GM12878 (cell line): ENCODE measurements around the gene P2RX1. TPM values are rescaled to one million over a fixed set of nuclear protein-coding genes. Genes with fewer than 3 reads are reported as not detected.

ENCODE experiments used
- ATAC-seq: fragments of 200-7000 bp; cut with Tn5 transposase; 3 replicates; pipeline ENCODE4 v1.9.1; 2020; ENCODE audit warnings: mild to moderate bottlenecking, moderate library complexity
- BruUV-seq: library from RNA; stranded (reverse); fragments of 400-500 nt; replicated peaks from 2 replicates; lab custom pipeline; 2021; lab: Mats Ljungman, UMichigan
- CTCF ChIA-PET: fragments of 300-600 bp; sonication (Branson Sonifier 250); formaldehyde crosslinking; extraction: SDS; loops from one replicate; lab custom pipeline; 2021; ENCODE audit warnings: inconsistent platforms; lab: Yijun Ruan, JAX
- POLR2A ChIA-PET: fragments of 350-600 bp; formaldehyde crosslinking; extraction: SDS; loops from one replicate; lab custom pipeline; 2021; ENCODE audit warnings: inconsistent platforms; lab: Charles Lee
- RAD21 ChIA-PET: fragments of 300-600 bp; sonication (Branson Sonifier 250); formaldehyde crosslinking; loops from one replicate; lab custom pipeline; 2023; ENCODE audit warnings: antibody characterized with exemption; ENCODE audit not compliant: unreplicated experiment; lab: Charles Lee
- SMC1A ChIA-PET: fragments of 300-600 bp; sonication (Branson Sonifier 250); formaldehyde crosslinking; loops from one replicate; lab custom pipeline; 2023; ENCODE audit not compliant: unreplicated experiment, uncharacterized antibody; lab: Charles Lee
- DNase-seq: peaks from one replicate; pipeline ENCODE4 v3.0.0-alpha.2; 2011; ENCODE audit warnings: low read depth, low spot score
- FAIRE-seq: peaks from 3 replicates; lab custom pipeline; 2011; peaks lifted over from hg19 to GRCh38; lab: Jason Lieb, UNC
- H2AFZ ChIP-seq: 2 replicates; pipeline ENCODE4 v1.6.0; 2011; ENCODE audit warnings: low read depth, low read length, control low read depth; ENCODE audit not compliant: control insufficient read depth
- H3K27ac ChIP-seq: 2 replicates; pipeline ENCODE4 v1.5.1; 2011; ENCODE audit warnings: control low read depth; ENCODE audit not compliant: control insufficient read depth, insufficient read depth
- H3K27me3 ChIP-seq, 2 experiments: replicated peaks in 1 of 2; 2 replicates each; pipeline versions ENCODE4 v1.6.0 to v1.6.1; 2011; ENCODE audit warnings: low read length in 1 of 2; ENCODE audit not compliant: control insufficient read depth in 2 of 2, insufficient read depth in 2 of 2
- H3K36me3 ChIP-seq, 2 experiments: 2 replicates each; pipeline ENCODE4 v1.5.1; 2011; ENCODE audit warnings: low read length in 1 of 2; ENCODE audit not compliant: control insufficient read depth in 2 of 2, insufficient read depth in 2 of 2
- H3K4me1 ChIP-seq: 2 replicates; pipeline ENCODE4 v1.6.1; 2011; ENCODE audit warnings: mild to moderate bottlenecking, low read length, moderate library complexity, mixed read lengths; ENCODE audit not compliant: control insufficient read depth, insufficient read depth
- H3K4me2 ChIP-seq: 2 replicates; pipeline ENCODE4 v1.6.0; 2011; ENCODE audit warnings: control low read depth; ENCODE audit not compliant: control insufficient read depth, insufficient read depth
- H3K4me3 ChIP-seq: fragments of 200-600 bp; sonication (generic); 2 replicates; pipeline ENCODE4 v1.5.1; 2016
- H3K79me2 ChIP-seq: 2 replicates; pipeline ENCODE4 v1.6.0; 2011; ENCODE audit warnings: low read length; ENCODE audit not compliant: control insufficient read depth, insufficient read depth
- H3K9ac ChIP-seq: 2 replicates; pipeline ENCODE4 v1.8.0; 2011; ENCODE audit warnings: low read length, control low read depth, mixed read lengths; ENCODE audit not compliant: control insufficient read depth, insufficient read depth
- H3K9me3 ChIP-seq: replicated peaks from 3 replicates; pipeline ENCODE4 v1.5.1; 2011; ENCODE audit warnings: mild to moderate bottlenecking, low read length; ENCODE audit not compliant: control insufficient read depth, insufficient read depth
- H4K20me1 ChIP-seq: 2 replicates; pipeline ENCODE4 v1.6.0; 2011; ENCODE audit not compliant: control insufficient read depth, insufficient read depth
- CHD2 ChIP-seq: IDR thresholded peaks from 2 replicates; pipeline ENCODE4 v1.6.1; 2011; ENCODE audit warnings: low read depth, low read length, improper control_type of control experiment, borderline replicate concordance
- ESRRA ChIP-seq: IDR thresholded peaks from 2 replicates; pipeline ENCODE4 v1.6.1; 2012; ENCODE audit warnings: mild to moderate bottlenecking, low read length, improper control_type of control experiment
- GATAD2B ChIP-seq: fragments of 450-650 bp; conservative IDR thresholded peaks from 2 replicates; pipeline ENCODE4 v1.6.1; 2017; ENCODE audit warnings: low read depth, mild to moderate bottlenecking, moderate library complexity
- MYC ChIP-seq: IDR thresholded peaks from 2 replicates; pipeline ENCODE4 v1.6.1; 2011; ENCODE audit warnings: mild to moderate bottlenecking, low read length, moderate library complexity, inconsistent platforms; ENCODE audit not compliant: insufficient read depth, insufficient replicate concordance, insufficient read length, severe bottlenecking
- NBN ChIP-seq: fragments of 450-650 bp; IDR thresholded peaks from 2 replicates; pipeline ENCODE4 v1.6.1; 2016
- NR2F1 ChIP-seq: fragments of 450-650 bp; conservative IDR thresholded peaks from 2 replicates; pipeline ENCODE4 v1.6.1; 2017; ENCODE audit warnings: mild to moderate bottlenecking
- PAX5 ChIP-seq: IDR thresholded peaks from 2 replicates; pipeline ENCODE4 v1.6.1; 2011; ENCODE audit warnings: low read depth, low read length, borderline replicate concordance
- POLR2AphosphoS2 ChIP-seq: IDR thresholded peaks from 2 replicates; pipeline ENCODE4 v1.6.1; 2011; ENCODE audit warnings: low read depth, mild to moderate bottlenecking, low read length, improper control_type of control experiment, moderate library complexity
- RAD51 ChIP-seq: fragments of 450-650 bp; IDR thresholded peaks from 2 replicates; pipeline ENCODE4 v1.6.1; 2016; ENCODE audit warnings: moderate library complexity, mild to moderate bottlenecking, inconsistent platforms
- SKIL ChIP-seq: fragments of 450-650 bp; IDR thresholded peaks from 2 replicates; pipeline ENCODE4 v1.6.1; 2017; ENCODE audit warnings: mild to moderate bottlenecking, low read depth, inconsistent platforms; ENCODE audit not compliant: poor library complexity, severe bottlenecking
- SPI1 ChIP-seq: IDR thresholded peaks from 2 replicates; pipeline ENCODE4 v1.6.1; 2011; ENCODE audit warnings: low read depth, mild to moderate bottlenecking, low read length, moderate library complexity, borderline replicate concordance; ENCODE audit not compliant: insufficient read depth
- WGBS: methylation state at CpG from one replicate; pipeline ENCODE4 v1.1.6; 2016; ENCODE audit warnings: low lambda C conversion rate; ENCODE audit not compliant: insufficient replicate concordance, insufficient coverage; ENCODE audit errors: missing lambda C conversion rate; 5-methylcytosine and 5-hydroxymethylcytosine counted together
- in situ Hi-C: fragments of 300-500 bp; cut with MboI; formaldehyde crosslinking; loops from 9 replicates; pipeline ENCODE4 v1.14.3; 2018; ENCODE audit warnings: mixed read lengths
- intact Hi-C: fragments of 100-400 bp; cut with micrococcal nuclease; formaldehyde crosslinking; loops from one replicate; pipeline ENCODE4 v1.14.2; 2022; ENCODE audit not compliant: unreplicated experiment
- polyA plus RNA-seq, 11 experiments: library from polyadenylated mRNA; depleted of rRNA in 4 of 11; unstranded in 6 of 11; stranded (reverse) in 5 of 11; fragments of >200 nt; fragmentation: Nextera tagmentation in 4 of 11; fragmentation: Illumina TruSeq in 1 of 11; extraction: Ambion mirVana in 4 of 11; extraction: Trizol in 1 of 11; gene quantifications; 1 replicate in 1 of 11; 2 replicates in 10 of 11; pipeline versions ENCODE4 v1.2.1 to v1.2.3, GENCODE V29; 2011 to 2016; ENCODE audit warnings: inconsistent platforms in 2 of 11, missing spikeins in 2 of 11, low read depth in 1 of 11
- total RNA-seq, 4 experiments: library from RNA; depleted of rRNA in 3 of 4; stranded (reverse); fragments of >200 nt in 3 of 4; fragmentation: Illumina TruSeq in 1 of 4; extraction: Trizol in 1 of 4; gene quantifications; 2 replicates each; pipeline versions ENCODE4 v1.2.1 to v1.2.3, GENCODE V29; 2013 to 2021
- TF ChIP-seq, protein P1 (sequence below): fragments of 450-650 bp; IDR thresholded peaks from 2 replicates; pipeline ENCODE4 v1.6.1; 2016; ENCODE audit warnings: mild to moderate bottlenecking, moderate library complexity, borderline replicate concordance
- TF ChIP-seq, protein P2 (sequence below): IDR thresholded peaks from 2 replicates; pipeline ENCODE4 v1.6.1; 2011; ENCODE audit warnings: low read depth, mild to moderate bottlenecking, low read length, moderate library complexity, borderline replicate concordance; ENCODE audit errors: extremely low read depth

P2RX1 gene
- total and polyA plus RNA-seq, 10 of the 15 experiments (the other 5 are each of a cell fraction or from before 2014, with no cell fraction given), result 0.12 to 6.2 (median 3.4) TPM

DNA sequence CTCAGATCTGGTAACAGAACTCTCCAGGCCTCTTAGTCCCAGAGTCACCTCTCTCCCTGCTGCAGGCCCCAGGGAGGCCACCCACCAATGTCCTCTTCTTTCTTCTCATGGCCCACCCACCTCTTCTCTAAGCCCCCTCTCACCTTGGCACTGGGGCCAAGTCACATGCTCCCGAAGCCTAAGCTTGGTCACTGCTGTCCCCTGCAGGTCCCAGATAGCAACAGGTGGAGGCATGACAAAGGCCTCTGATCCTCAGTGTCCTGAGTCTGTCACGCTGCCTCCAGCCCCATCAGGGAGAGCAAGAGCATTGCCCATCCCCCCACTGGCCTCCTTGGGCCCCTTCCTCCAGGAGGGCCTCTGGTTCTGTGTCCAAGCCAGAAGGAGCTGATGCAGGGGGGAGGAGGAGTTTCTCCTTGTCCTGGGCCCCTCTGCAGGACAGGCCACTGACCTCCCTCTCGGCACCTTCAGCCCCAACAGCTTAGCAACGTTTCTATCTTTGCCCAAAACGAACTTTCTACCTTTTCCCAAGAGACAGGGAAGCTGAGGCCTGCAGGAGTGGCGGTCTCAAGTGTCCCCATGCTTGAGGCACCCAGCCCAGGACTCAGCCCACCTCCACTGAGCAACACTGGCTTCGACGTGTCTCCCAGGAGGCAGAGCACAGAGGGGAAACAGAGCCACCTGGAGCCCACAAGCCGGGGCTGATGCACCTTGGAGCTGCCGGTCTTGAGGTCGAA is 8.6 kb downstream of the P2RX1 start (continued):
- no peak for TF ChIP-seq NR2F1
- peak; percentile 37; the same call in 1 of the 2 replicates for TF ChIP-seq RAD51
- TF ChIP-seq, protein P1, sequence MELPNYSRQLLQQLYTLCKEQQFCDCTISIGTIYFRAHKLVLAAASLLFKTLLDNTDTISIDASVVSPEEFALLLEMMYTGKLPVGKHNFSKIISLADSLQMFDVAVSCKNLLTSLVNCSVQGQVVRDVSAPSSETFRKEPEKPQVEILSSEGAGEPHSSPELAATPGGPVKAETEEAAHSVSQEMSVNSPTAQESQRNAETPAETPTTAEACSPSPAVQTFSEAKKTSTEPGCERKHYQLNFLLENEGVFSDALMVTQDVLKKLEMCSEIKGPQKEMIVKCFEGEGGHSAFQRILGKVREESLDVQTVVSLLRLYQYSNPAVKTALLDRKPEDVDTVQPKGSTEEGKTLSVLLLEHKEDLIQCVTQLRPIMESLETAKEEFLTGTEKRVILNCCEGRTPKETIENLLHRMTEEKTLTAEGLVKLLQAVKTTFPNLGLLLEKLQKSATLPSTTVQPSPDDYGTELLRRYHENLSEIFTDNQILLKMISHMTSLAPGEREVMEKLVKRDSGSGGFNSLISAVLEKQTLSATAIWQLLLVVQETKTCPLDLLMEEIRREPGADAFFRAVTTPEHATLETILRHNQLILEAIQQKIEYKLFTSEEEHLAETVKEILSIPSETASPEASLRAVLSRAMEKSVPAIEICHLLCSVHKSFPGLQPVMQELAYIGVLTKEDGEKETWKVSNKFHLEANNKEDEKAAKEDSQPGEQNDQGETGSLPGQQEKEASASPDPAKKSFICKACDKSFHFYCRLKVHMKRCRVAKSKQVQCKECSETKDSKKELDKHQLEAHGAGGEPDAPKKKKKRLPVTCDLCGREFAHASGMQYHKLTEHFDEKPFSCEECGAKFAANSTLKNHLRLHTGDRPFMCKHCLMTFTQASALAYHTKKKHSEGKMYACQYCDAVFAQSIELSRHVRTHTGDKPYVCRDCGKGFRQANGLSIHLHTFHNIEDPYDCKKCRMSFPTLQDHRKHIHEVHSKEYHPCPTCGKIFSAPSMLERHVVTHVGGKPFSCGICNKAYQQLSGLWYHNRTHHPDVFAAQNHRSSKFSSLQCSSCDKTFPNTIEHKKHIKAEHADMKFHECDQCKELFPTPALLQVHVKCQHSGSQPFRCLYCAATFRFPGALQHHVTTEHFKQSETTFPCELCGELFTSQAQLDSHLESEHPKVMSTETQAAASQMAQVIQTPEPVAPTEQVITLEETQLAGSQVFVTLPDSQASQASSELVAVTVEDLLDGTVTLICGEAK, result no peak

DNA sequence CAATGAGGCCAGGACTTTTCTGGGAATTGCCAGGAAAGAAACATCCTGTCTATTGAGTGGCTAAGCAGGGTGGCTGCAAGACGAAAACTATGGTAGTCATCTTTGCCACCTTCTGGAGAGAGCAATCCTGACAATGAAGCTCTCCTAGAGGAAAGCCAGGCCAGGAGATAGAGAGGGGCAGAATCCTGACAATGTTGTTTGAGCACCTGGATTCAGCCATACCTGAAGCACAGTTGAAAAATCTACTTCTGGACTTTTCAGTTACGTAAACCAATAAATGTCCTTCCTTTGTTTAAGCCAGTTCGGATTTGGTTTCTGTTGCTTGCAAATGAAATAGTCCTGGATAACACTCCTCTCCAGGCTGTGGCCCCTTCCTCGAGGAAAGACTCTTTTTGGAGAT is 9.4 kb downstream of the P2RX1 start:
- ChIA-PET POLR2A (interaction anchor here (1.0 kb wide), 1 partner anchor 10 kb away, joined by 4 read pairs; the partner anchor contains the start of gene P2RX1), CTCF (interaction anchor here (0.7 to 1.4 kb wide), 6 partner anchors 13 to 169 kb away, joined by 3 to 8 read pairs (median 5); no protein-coding TSS in a partner anchor), RAD21 (interaction anchor here (1.1 kb wide), 1 partner anchor 64 kb away, joined by 3 read pairs; no protein-coding TSS in a partner anchor), SMC1A (no interaction called here)
- FAIRE-seq (no peak), ATAC-seq (no peak), DNase-seq (no peak)
- no peak overlapping the region for H3K27ac ChIP-seq
- intact Hi-C loops, result no loop called here
- H3K9ac ChIP-seq, result no peak overlapping the region
- H4K20me1 ChIP-seq, result no peaks in the 10 kb centered on the region
- H3K79me2 ChIP-seq, result no peaks in the 10 kb centered on the region
- WGBS, result 27% methylated on average over 4 of the region's 4 CpGs
- H2AFZ ChIP-seq, result no peak overlapping the region
- H3K4me1 ChIP-seq, result peaks cover 18% of the 10 kb centered on the region
- H3K27me3 ChIP-seq, result no peaks in the 10 kb centered on the region; a peak in 1 of 4 replicates
- no peak overlapping the region for H3K4me2 ChIP-seq
- H3K4me3 ChIP-seq, result no peak overlapping the region
- in situ Hi-C loops, result no loop called here
- H3K9me3 ChIP-seq, result no peaks in the 10 kb centered on the region; the same call in 2 of the 3 replicates
- BruUV-seq, result no TSS peak
- no peaks in the 10 kb centered on the region for H3K36me3 ChIP-seq
- TF ChIP-seq MYC (no peak), NBN (no peak), CHD2 (no peak), ESRRA (no peak), SKIL (no peak), GATAD2B (no peak), PAX5 (no peak), POLR2AphosphoS2 (no peak), SPI1 (no peak)
- TF ChIP-seq, protein P2, sequence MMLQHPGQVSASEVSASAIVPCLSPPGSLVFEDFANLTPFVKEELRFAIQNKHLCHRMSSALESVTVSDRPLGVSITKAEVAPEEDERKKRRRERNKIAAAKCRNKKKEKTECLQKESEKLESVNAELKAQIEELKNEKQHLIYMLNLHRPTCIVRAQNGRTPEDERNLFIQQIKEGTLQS, result no peak
